ENCODE results near the gene THOC6.

The THOC6 gene

DNA sequence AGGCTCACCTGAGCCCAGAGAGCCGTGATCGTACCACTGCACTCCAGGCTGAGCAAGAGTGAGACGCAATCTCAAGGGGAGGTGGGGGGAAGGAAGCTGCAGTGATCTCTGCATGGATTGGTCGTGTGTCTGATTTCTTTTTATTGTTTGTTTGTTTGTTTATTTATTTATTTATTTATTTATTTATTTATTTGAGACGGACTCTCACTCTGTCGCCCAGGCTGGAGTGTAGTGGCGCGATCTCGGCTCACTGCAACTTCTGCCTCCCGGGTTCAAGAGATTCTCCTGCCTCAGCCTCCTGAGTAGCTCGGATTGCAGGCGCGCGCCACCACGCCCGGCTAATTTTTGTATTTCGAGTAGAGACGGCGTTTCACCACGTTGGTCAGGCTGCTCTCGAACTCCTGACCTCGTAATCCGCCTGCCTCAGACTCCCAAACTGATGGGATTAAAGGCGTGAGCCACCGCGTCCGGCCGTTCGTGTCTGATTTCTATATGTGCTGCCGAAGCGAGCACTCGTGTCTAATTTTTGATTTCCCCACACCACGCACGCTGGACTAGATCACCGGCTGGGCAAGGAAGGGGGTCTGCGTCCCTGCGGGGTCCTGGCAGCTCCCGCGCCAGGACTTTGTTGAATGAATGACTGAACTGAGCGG, 4.1 kb upstream of the THOC6 start (continued):
- TF ChIP-seq, protein P1, sequence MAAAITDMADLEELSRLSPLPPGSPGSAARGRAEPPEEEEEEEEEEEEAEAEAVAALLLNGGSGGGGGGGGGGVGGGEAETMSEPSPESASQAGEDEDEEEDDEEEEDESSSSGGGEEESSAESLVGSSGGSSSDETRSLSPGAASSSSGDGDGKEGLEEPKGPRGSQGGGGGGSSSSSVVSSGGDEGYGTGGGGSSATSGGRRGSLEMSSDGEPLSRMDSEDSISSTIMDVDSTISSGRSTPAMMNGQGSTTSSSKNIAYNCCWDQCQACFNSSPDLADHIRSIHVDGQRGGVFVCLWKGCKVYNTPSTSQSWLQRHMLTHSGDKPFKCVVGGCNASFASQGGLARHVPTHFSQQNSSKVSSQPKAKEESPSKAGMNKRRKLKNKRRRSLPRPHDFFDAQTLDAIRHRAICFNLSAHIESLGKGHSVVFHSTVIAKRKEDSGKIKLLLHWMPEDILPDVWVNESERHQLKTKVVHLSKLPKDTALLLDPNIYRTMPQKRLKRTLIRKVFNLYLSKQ (tag by site-specific recombination; IDR thresholded peaks at IDR 0.05; ENCODE audit: borderline replicate concordance), result peak; percentile 51; the same call in 1 of the 2 replicates
- TF ChIP-seq ZBTB7A (tag by site-specific recombination; IDR thresholded peaks at IDR 0.05; ENCODE audit: low read depth) (no peak), ZEB2 (tag by site-specific recombination; IDR thresholded peaks at IDR 0.05) (peak; percentile 14), ZNF426 (tag by site-specific recombination; IDR thresholded peaks at IDR 0.05) (peak; percentile 70), TRIM28 (IDR thresholded peaks at IDR 0.05; ENCODE audit: borderline replicate concordance, low read length) (no peak), ZNF341 (tag by site-specific recombination; IDR thresholded peaks at IDR 0.05; ENCODE audit: low read depth) (no peak; the same call in 1 of the 2 replicates), ZNF544 (tag by site-specific recombination; IDR thresholded peaks at IDR 0.05) (no peak), ZNF791 (tag by site-specific recombination; IDR thresholded peaks at IDR 0.05) (0 out of 2 replicates have a peak, but pooled peaks have one; percentile 57), BCL11A (tag by site-specific recombination; IDR thresholded peaks at IDR 0.05; ENCODE audit: low read depth) (no peak), TCF7L2 (IDR thresholded peaks at IDR 0.05; ENCODE audit: borderline replicate concordance, low read depth, low read length) (no peak), KLF10 (tag by site-specific recombination; IDR thresholded peaks at IDR 0.05) (no peak), ZNF785 (tag by site-specific recombination; IDR thresholded peaks at IDR 0.05) (no peak), ZNF202 (tag by site-specific recombination; IDR thresholded peaks at IDR 0.05; ENCODE audit: borderline replicate concordance) (no peak), ZNF596 (tag by site-specific recombination; IDR thresholded peaks at IDR 0.05) (no peak), ZNF530 (tag by site-specific recombination; IDR thresholded peaks at IDR 0.05; ENCODE audit: low read depth) (no peak), ZNF830 (tag by site-specific recombination; IDR thresholded peaks at IDR 0.05; ENCODE audit: low read depth) (no peak), ZNF677 (tag by site-specific recombination; IDR thresholded peaks at IDR 0.05) (no peak), ZNF610 (tag by site-specific recombination; IDR thresholded peaks at IDR 0.05; ENCODE audit: borderline replicate concordance) (no peak), ZNF366 (tag by site-specific recombination; conservative IDR thresholded peaks at IDR 0.05) (no peak)
- TF ChIP-seq, protein P2, sequence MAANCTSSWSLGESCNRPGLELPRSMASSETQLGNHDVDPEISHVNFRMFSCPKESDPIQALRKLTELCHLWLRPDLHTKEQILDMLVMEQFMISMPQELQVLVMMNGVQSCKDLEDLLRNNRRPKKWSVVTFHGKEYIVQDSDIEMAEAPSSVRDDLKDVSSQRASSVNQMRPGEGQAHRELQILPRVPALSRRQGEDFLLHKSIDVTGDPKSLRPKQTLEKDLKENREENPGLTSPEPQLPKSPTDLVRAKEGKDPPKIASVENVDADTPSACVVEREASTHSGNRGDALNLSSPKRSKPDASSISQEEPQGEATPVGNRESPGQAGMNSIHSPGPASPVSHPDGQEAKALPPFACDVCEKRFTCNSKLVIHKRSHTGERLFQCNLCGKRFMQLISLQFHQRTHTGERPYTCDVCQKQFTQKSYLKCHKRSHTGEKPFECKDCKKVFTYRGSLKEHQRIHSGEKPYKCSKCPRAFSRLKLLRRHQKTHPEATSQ (tag by site-specific recombination; IDR thresholded peaks at IDR 0.05), result no peak
- TF ChIP-seq, protein P3, sequence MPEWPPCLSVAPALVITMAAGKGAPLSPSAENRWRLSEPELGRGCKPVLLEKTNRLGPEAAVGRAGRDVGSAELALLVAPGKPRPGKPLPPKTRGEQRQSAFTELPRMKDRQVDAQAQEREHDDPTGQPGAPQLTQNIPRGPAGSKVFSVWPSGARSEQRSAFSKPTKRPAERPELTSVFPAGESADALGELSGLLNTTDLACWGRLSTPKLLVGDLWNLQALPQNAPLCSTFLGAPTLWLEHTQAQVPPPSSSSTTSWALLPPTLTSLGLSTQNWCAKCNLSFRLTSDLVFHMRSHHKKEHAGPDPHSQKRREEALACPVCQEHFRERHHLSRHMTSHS (tag by site-specific recombination; IDR thresholded peaks at IDR 0.05), result no peak
- TF ChIP-seq, protein P4, sequence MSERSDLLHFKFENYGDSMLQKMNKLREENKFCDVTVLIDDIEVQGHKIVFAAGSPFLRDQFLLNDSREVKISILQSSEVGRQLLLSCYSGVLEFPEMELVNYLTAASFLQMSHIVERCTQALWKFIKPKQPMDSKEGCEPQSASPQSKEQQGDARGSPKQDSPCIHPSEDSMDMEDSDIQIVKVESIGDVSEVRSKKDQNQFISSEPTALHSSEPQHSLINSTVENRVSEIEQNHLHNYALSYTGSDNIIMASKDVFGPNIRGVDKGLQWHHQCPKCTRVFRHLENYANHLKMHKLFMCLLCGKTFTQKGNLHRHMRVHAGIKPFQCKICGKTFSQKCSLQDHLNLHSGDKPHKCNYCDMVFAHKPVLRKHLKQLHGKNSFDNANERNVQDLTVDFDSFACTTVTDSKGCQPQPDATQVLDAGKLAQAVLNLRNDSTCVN (tag by site-specific recombination; optimal IDR thresholded peaks at IDR 0.05), result no peak
- TF ChIP-seq, protein P5, sequence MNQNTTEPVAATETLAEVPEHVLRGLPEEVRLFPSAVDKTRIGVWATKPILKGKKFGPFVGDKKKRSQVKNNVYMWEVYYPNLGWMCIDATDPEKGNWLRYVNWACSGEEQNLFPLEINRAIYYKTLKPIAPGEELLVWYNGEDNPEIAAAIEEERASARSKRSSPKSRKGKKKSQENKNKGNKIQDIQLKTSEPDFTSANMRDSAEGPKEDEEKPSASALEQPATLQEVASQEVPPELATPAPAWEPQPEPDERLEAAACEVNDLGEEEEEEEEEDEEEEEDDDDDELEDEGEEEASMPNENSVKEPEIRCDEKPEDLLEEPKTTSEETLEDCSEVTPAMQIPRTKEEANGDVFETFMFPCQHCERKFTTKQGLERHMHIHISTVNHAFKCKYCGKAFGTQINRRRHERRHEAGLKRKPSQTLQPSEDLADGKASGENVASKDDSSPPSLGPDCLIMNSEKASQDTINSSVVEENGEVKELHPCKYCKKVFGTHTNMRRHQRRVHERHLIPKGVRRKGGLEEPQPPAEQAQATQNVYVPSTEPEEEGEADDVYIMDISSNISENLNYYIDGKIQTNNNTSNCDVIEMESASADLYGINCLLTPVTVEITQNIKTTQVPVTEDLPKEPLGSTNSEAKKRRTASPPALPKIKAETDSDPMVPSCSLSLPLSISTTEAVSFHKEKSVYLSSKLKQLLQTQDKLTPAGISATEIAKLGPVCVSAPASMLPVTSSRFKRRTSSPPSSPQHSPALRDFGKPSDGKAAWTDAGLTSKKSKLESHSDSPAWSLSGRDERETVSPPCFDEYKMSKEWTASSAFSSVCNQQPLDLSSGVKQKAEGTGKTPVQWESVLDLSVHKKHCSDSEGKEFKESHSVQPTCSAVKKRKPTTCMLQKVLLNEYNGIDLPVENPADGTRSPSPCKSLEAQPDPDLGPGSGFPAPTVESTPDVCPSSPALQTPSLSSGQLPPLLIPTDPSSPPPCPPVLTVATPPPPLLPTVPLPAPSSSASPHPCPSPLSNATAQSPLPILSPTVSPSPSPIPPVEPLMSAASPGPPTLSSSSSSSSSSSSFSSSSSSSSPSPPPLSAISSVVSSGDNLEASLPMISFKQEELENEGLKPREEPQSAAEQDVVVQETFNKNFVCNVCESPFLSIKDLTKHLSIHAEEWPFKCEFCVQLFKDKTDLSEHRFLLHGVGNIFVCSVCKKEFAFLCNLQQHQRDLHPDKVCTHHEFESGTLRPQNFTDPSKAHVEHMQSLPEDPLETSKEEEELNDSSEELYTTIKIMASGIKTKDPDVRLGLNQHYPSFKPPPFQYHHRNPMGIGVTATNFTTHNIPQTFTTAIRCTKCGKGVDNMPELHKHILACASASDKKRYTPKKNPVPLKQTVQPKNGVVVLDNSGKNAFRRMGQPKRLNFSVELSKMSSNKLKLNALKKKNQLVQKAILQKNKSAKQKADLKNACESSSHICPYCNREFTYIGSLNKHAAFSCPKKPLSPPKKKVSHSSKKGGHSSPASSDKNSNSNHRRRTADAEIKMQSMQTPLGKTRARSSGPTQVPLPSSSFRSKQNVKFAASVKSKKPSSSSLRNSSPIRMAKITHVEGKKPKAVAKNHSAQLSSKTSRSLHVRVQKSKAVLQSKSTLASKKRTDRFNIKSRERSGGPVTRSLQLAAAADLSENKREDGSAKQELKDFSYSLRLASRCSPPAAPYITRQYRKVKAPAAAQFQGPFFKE (tag by site-specific recombination; IDR thresholded peaks at IDR 0.05; ENCODE audit: borderline replicate concordance), result no peak
- TF ChIP-seq, protein P6, sequence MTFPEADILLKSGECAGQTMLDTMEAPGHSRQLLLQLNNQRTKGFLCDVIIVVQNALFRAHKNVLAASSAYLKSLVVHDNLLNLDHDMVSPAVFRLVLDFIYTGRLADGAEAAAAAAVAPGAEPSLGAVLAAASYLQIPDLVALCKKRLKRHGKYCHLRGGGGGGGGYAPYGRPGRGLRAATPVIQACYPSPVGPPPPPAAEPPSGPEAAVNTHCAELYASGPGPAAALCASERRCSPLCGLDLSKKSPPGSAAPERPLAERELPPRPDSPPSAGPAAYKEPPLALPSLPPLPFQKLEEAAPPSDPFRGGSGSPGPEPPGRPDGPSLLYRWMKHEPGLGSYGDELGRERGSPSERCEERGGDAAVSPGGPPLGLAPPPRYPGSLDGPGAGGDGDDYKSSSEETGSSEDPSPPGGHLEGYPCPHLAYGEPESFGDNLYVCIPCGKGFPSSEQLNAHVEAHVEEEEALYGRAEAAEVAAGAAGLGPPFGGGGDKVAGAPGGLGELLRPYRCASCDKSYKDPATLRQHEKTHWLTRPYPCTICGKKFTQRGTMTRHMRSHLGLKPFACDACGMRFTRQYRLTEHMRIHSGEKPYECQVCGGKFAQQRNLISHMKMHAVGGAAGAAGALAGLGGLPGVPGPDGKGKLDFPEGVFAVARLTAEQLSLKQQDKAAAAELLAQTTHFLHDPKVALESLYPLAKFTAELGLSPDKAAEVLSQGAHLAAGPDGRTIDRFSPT (tag by site-specific recombination; IDR thresholded peaks at IDR 0.05), result no peak
- TF ChIP-seq, protein P7, sequence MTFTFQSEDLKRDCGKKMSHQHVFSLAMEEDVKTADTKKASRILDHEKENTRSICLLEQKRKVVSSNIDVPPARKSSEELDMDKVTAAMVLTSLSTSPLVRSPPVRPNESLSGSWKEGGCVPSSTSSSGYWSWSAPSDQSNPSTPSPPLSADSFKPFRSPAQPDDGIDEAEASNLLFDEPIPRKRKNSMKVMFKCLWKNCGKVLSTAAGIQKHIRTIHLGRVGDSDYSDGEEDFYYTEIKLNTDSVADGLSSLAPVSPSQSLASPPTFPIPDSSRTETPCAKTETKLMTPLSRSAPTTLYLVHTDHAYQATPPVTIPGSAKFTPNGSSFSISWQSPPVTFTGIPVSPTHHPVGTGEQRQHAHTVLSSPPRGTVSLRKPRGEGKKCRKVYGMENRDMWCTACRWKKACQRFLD (tag by site-specific recombination; IDR thresholded peaks at IDR 0.05), result 0 out of 2 replicates have a peak, but pooled peaks have one; percentile 52

Measured in HEK293 (cell line).